ENCODE data around the gene HES4.

- TF ChIP-seq, protein P1, sequence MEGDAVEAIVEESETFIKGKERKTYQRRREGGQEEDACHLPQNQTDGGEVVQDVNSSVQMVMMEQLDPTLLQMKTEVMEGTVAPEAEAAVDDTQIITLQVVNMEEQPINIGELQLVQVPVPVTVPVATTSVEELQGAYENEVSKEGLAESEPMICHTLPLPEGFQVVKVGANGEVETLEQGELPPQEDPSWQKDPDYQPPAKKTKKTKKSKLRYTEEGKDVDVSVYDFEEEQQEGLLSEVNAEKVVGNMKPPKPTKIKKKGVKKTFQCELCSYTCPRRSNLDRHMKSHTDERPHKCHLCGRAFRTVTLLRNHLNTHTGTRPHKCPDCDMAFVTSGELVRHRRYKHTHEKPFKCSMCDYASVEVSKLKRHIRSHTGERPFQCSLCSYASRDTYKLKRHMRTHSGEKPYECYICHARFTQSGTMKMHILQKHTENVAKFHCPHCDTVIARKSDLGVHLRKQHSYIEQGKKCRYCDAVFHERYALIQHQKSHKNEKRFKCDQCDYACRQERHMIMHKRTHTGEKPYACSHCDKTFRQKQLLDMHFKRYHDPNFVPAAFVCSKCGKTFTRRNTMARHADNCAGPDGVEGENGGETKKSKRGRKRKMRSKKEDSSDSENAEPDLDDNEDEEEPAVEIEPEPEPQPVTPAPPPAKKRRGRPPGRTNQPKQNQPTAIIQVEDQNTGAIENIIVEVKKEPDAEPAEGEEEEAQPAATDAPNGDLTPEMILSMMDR (IDR thresholded peaks at IDR 0.05; ENCODE audit: low read length), result no peak
- TF ChIP-seq EZH2 (optimal IDR thresholded peaks at IDR 0.05; ENCODE audit: low read depth, low read length), result no peak
Observed at GRCh38 chr1:1024771-1025699, 25.1 kb upstream of the HES4 start.

Measured in MM.1S (cell line).